ENCODE data around the gene RERG. TPM values are rescaled to one million over a fixed set of nuclear protein-coding genes. Genes with fewer than 3 reads are reported as not detected.
A peak's percentile ranks its signal among the peaks of the same experiment; 100 is the strongest.
"Not testable (repeated sequence)": the region's sequence is repeated elsewhere in the genome, so short reads cannot be mapped to it uniquely, and the experiment has no call there.

RERG gene
- total RNA-seq, 2 donors from 2014 or later, result 0.42 to 1.4 TPM

DNA sequence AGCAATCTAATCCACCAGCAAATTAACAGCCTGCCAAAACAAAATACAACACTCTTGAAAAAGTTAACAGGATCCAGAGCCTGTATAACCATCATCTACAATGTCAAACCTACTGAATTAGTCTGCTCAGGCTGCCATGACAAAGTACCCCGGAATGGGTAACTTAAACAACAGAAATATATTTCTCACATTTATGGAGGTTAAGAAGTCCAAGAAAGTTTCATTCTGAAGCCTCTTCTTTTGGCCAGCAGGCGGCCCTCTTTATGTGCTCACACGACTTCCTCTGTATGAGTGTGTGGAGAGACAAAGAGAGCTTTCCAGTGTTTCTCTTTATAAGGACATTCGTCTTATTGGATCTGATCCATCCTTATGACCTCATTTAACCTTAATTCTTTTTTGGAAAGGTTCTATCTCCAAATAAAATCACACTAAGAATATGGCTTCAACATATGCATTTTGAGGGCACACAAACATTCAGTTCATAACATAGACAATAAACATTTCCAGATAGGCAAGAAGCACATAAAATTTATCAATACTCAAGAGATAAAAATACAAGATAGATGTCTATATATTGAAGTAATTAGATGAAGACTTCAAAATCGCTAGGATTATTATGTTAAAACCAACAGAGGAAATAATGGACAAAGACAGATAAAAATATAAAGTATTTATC, 5.9 kb upstream of the RERG start:
- no peaks in the 10 kb centered on the region for H3K9me3 ChIP-seq (ENCODE audit: control insufficient read depth, low read length)
- no peak overlapping the region for H3K27ac ChIP-seq (ENCODE audit: low read depth, low read length)
- no peaks in the 10 kb centered on the region for H3K36me3 Mint-ChIP-seq (ENCODE audit: low read depth)
- WGBS, 2 experiments (ENCODE audit: insufficient coverage in 1 of 2, insufficient read length in 1 of 2), result 10 to 27% methylated on average over 2 to 4 of the region's 5 CpGs
- H3K4me1 ChIP-seq (ENCODE audit: control insufficient read depth, insufficient read depth, low read length), result no peaks in the 10 kb centered on the region
- peak; percentile 81 for DNase-seq
- no peak overlapping the region for H3K27ac Mint-ChIP-seq
- peak; percentile 100 for TF ChIP-seq CTCF (conservative IDR thresholded peaks at IDR 0.05)
- no peak overlapping the region for H3K4me3 Mint-ChIP-seq
- no peak overlapping the region for H3K9ac ChIP-seq (ENCODE audit: extremely low read depth, low read length, poor library complexity, severe bottlenecking)
- no peaks in the 10 kb centered on the region for H3K4me1 Mint-ChIP-seq
- peaks cover 1% of the 10 kb centered on the region for H3K9me3 Mint-ChIP-seq
- no peak overlapping the region for H3K4me3 ChIP-seq (ENCODE audit: low read length)
- H3K27me3 Mint-ChIP-seq (ENCODE audit: insufficient read depth), result peaks cover 20% of the 10 kb centered on the region
- peaks cover 8% of the 10 kb centered on the region for H3K27me3 ChIP-seq (ENCODE audit: control insufficient read depth, insufficient read depth, low read length, poor library complexity, severe bottlenecking)
- no peaks in the 10 kb centered on the region for H3K36me3 ChIP-seq (ENCODE audit: control insufficient read depth, insufficient read depth, low read length)

- not testable (repeated sequence) for H3K9me3 Mint-ChIP-seq; H3K4me1 ChIP-seq (ENCODE audit: control insufficient read depth, insufficient read depth, low read length); DNase-seq; H3K36me3 Mint-ChIP-seq (ENCODE audit: low read depth); H3K27ac Mint-ChIP-seq; H3K36me3 ChIP-seq (ENCODE audit: control insufficient read depth, insufficient read depth, low read length); H3K27ac ChIP-seq (ENCODE audit: low read depth, low read length); H3K9me3 ChIP-seq (ENCODE audit: control insufficient read depth, low read length); H3K4me1 Mint-ChIP-seq; H3K9ac ChIP-seq (ENCODE audit: extremely low read depth, low read length, poor library complexity, severe bottlenecking); H3K4me3 Mint-ChIP-seq; H3K4me3 ChIP-seq (ENCODE audit: low read length)
- 87 to 95% methylated on average over 2 of the region's 3 CpGs for WGBS, 2 experiments (ENCODE audit: insufficient coverage in 1 of 2, insufficient read length in 1 of 2)
- H3K27me3 ChIP-seq (ENCODE audit: control insufficient read depth, insufficient read depth, low read length, poor library complexity, severe bottlenecking), result peaks cover 14% of the 10 kb centered on the region
- peaks cover 28% of the 10 kb centered on the region for H3K27me3 Mint-ChIP-seq (ENCODE audit: insufficient read depth)
Measured at GRCh38 chr12:15225863-15226218, 4.6 kb upstream of the RERG start.

GRCh38 chr12:15225136-15225862, 4.1 kb upstream of the RERG start:
- Histone ChIP-seq H3K4me1 (ENCODE audit: control insufficient read depth, insufficient read depth, low read length) (no peaks in the 10 kb centered on the region), H3K27me3 (ENCODE audit: control insufficient read depth, insufficient read depth, low read length, poor library complexity, severe bottlenecking) (peaks cover 14% of the 10 kb centered on the region), H3K9ac (ENCODE audit: extremely low read depth, low read length, poor library complexity, severe bottlenecking) (no peak overlapping the region), H3K27ac (ENCODE audit: low read depth, low read length) (no peak overlapping the region), H3K36me3 (ENCODE audit: control insufficient read depth, insufficient read depth, low read length) (no peaks in the 10 kb centered on the region), H3K9me3 (ENCODE audit: control insufficient read depth, low read length) (no peaks in the 10 kb centered on the region), H3K4me3 (ENCODE audit: low read length) (no peak overlapping the region)
- DNase-seq, result no peak
- Mint-ChIP-seq H3K9me3 (peaks cover 1% of the 10 kb centered on the region), H3K36me3 (ENCODE audit: low read depth) (no peaks in the 10 kb centered on the region), H3K27me3 (ENCODE audit: insufficient read depth) (peaks cover 26% of the 10 kb centered on the region), H3K4me3 (no peak overlapping the region), H3K27ac (no peak overlapping the region), H3K4me1 (peaks cover 8% of the 10 kb centered on the region)
- 89% methylated on average over 2 of the region's 2 CpGs; no CpG with 5 or more reads in 1 of the 2 experiments for WGBS, 2 experiments (ENCODE audit: insufficient coverage in 1 of 2, insufficient read length in 1 of 2)
- TF ChIP-seq CTCF (conservative IDR thresholded peaks at IDR 0.05), result no peak
